HuH-7.5 (cell line): Measurements from ENCODE around the gene CELSR2.
A peak's percentile ranks its signal among the peaks of the same experiment; 100 is the strongest.
"Not testable (repeated sequence)": the region's sequence is repeated elsewhere in the genome, so short reads cannot be mapped to it uniquely, and the experiment has no call there.

ENCODE experiments used
- DNase-seq: peaks from one replicate; pipeline ENCODE4 v3.0.0; 2011; ENCODE audit warnings: low spot score

CELSR2 gene

GRCh38 chr1:109280862-109281261 lies 31.5 kb downstream of the CELSR2 start:
- no peak for DNase-seq

- DNase-seq = no peak
Observed at GRCh38 chr1:109281680-109282496, 32.5 kb downstream of the CELSR2 start.

GRCh38 chr1:109282497-109282951 lies 33.2 kb downstream of the CELSR2 start:
- DNase-seq = no peak

- peak; percentile 97 for DNase-seq
Observed at GRCh38 chr1:109282952-109283747, 33.8 kb downstream of the CELSR2 start, which contains the start of gene PSRC1. TSS of gene PSRC1 (minus strand) at chr1:109283145.

GRCh38 chr1:109283748-109284600 lies 34.6 kb downstream of the CELSR2 start:
- no peak for DNase-seq

- DNase-seq = not testable (repeated sequence)
Observed at GRCh38 chr1:109286762-109287161, 37.4 kb downstream of the CELSR2 start.

- no peak for DNase-seq
Observed at GRCh38 chr1:109290137-109290536, 40.8 kb downstream of the CELSR2 start.

GRCh38 chr1:109290998-109291397 lies 41.7 kb downstream of the CELSR2 start:
- DNase-seq = no peak

GRCh38 chr1:109292364-109292763 lies 43.0 kb downstream of the CELSR2 start:
- DNase-seq = no peak

GRCh38 chr1:109293026-109293425 lies 43.7 kb downstream of the CELSR2 start:
- no peak for DNase-seq

GRCh38 chr1:109294481-109294880 lies 45.1 kb downstream of the CELSR2 start:
- no peak for DNase-seq

- no peak for DNase-seq
Observed at GRCh38 chr1:109295712-109296415, 46.5 kb downstream of the CELSR2 start.

GRCh38 chr1:109296782-109297181 lies 47.4 kb downstream of the CELSR2 start:
- DNase-seq = no peak

- peak; percentile 46 for DNase-seq
Observed at GRCh38 chr1:109298666-109299557, 49.6 kb downstream of the CELSR2 start.

- no peak for DNase-seq
Observed at GRCh38 chr1:109299558-109300343, 50.4 kb downstream of the CELSR2 start.

- no peak for DNase-seq
Observed at GRCh38 chr1:109300650-109301151, 51.4 kb downstream of the CELSR2 start.

GRCh38 chr1:109301874-109302273 lies 52.5 kb downstream of the CELSR2 start:
- DNase-seq = no peak

GRCh38 chr1:109304226-109304920 lies 55.0 kb downstream of the CELSR2 start:
- DNase-seq = no peak

GRCh38 chr1:109305991-109306390 lies 56.7 kb downstream of the CELSR2 start:
- not testable (repeated sequence) for DNase-seq
